ENCODE data around the gene OTOR.

- TF ChIP-seq CTCF (IDR thresholded peaks at IDR 0.05) (no peak), EZH2 (IDR thresholded peaks at IDR 0.05) (no peak), EZH2phosphoT487 (IDR thresholded peaks at IDR 0.05) (no peak)
These were observed 35.1 kb upstream of the OTOR start for GRCh38 chr20:16713066-16713465.

Measured in neural progenitor cell (in vitro differentiated cells).